ENCODE results near the gene IQGAP3. TPM values are rescaled to one million over a fixed set of nuclear protein-coding genes. Genes with fewer than 3 reads are reported as not detected.

IQGAP3 gene
- total RNA-seq, 1 donor from 2014 or later, result 1.5 TPM

DNA sequence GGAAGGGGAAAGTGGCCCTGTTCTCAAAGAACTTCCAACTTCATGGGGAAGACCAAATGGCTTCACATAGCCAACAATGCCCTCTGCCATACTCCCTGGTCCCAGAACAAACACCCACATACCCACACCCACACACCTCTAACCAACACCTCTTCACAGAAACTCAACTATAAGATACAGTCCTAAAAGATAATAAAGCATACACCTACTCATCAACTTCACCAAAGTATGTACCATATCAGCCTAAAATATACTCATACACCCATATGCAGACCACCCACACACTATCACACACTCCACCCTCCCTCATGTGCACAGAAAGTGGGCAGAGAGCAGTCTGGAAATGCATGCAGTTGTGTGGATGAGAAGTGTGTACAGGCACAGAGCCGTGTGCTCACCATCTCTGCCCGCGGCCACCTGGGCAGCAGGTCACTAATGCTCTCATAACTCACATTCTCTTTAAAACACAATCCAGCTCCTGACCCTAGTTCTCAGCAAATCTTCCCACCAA is 27.7 kb downstream of the IQGAP3 start:
- no peak for DNase-seq (ENCODE audit: low read depth)

DNA sequence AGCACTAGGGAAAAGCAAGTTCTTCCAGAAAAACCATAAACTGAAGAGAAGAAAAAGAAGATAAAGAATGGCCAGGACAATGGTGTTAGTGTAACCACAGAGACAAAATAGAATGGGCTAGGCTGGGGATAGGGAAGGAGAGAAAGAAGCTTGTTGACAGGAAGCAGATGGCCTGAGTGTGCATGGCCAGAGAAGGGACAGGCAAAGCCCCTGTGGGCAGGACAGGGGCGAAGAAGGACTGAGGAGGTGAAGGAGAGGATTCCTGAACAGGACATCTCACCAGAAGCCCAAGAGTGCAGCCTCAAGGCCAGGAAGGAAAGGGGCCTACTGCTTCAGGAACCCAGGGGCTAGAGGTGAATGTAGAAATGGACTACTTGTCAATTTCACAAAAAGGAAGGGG is 29.3 kb downstream of the IQGAP3 start:
- DNase-seq (ENCODE audit: low read depth), result no peak

DNA sequence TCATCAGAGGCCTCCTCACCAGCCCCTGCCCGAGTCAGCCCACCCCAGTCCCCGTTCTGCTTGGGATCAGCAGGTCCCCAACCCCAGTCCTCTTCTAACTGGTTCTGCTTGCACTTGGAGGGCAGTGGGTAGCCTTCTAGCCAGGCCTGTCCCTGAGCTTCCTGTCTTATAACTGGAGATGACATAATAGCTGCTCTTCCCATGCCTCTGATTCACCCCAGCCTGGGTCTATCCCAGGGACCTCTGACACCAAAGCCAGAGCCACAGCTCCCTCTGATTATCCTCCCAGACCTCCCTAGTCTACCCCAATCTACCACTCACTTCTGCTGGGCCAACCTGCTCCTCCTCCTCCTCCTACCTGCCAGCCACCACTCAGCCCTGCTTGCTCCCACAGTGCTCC is 31.4 kb downstream of the IQGAP3 start:
- DNase-seq (ENCODE audit: low read depth), result peak; percentile 7

DNA sequence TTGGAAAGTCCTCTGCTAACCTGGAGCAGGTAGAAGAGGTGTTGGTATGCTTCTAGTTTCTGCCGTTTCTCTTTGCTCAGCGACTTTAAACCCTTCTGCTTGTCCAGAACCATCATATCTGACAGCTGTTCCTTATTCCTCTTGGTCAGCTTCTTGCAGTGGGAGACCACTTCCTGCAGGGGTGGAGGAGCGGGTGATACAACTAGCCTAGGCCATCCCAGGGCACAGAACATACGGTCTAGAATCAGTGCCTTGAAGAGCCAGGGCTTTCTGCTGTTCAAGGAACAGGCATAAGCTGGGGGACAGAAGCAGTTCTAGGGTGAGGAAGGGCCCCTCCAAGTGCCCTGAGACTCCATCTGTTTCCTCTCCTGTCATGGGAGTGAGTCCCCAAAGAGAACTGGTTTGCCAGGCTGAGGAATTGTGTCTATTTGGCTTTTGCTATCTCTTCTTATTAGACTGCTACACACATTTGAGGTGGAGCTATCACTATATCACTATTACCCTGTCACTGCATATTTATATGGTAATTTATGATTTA is 32.5 kb downstream of the IQGAP3 start:
- no peak for DNase-seq (ENCODE audit: low read depth)

DNA sequence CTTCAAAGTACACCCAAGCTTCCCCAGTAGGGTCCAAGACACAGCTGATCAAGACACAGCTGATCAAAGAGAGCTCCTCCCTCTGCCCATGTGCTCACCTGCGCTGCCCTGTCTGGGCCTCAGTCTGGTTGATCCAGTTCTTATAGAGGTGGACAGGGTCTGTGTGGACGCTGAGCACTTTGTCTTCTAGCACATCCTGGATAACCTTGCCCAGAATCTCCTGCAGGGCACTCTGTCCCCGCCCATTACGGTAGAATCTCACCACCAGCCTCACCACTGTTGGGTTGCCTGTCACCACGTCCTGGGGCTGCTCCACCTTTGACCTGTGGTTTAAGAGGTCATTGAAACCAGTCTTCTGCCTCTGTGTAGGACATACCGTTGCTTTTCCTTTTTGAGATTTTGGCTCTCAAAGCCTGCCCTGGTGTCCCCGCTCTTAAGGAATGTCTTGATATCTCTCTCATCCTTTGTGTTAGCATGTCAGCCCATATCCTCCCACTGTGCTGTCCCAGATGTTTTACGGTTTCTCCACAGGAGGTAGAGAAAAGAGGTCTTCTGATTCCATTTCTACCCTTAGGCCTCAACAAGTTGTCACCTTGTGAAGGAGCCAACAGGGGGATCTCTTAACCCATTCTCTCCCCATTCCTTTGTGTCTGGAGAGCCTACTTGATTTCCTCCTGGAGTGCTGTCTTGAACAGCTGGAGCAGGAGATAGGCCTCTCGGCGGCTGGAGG is 33.5 kb downstream of the IQGAP3 start:
- no peak for DNase-seq (ENCODE audit: low read depth)

DNA sequence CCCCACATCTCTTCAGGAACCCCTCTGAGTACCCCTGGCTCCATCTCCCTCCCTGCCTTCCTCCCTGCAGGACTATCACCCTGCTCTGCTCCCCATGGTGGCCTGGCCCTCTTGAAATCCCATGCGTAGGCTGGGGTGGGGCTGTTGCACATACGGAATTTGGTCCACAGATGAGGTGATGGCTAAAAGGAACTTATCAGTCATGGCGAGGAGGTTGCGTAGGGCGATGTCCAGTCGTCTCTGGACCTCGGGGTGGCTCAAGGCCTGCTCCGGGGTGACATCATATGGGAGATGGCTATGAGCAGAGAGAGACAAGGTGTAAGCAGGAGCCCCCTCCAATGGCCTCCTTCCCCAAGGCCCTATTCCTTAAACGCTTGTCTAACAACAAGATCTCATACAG is 35.3 kb downstream of the IQGAP3 start:
- DNase-seq (ENCODE audit: low read depth), result no peak

DNA sequence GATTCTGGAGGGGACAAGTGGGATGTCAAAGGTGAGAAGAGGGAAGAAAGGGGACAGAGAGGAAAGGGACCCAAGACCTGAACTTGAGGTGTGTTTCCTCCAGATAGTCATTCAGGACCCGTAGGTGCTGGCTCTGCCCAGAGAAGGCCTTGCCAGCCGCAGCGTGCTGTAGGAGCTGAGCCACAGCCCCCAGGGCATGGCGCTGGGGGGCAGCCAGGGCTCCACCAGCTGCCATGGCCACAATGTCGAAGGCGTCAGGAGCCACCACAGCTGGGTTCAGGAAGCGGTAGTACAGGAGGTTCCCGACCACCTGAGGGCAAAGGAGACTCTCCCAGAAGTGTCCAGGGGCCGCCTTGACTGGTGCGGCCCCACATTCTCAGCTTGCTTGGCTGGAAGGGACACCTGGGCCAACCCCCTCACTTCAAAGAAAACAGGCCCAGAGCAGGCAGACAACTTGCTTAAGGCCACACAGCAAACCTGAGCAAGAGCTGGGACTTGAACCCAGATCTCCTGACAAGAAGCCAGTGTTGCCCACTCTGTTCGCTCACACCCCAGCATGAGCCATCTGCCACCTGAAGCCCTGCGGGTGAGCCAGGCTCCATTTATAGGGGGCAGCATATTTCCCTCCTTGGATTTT is 37.8 kb downstream of the IQGAP3 start:
- DNase-seq (ENCODE audit: low read depth), result no peak

DNA sequence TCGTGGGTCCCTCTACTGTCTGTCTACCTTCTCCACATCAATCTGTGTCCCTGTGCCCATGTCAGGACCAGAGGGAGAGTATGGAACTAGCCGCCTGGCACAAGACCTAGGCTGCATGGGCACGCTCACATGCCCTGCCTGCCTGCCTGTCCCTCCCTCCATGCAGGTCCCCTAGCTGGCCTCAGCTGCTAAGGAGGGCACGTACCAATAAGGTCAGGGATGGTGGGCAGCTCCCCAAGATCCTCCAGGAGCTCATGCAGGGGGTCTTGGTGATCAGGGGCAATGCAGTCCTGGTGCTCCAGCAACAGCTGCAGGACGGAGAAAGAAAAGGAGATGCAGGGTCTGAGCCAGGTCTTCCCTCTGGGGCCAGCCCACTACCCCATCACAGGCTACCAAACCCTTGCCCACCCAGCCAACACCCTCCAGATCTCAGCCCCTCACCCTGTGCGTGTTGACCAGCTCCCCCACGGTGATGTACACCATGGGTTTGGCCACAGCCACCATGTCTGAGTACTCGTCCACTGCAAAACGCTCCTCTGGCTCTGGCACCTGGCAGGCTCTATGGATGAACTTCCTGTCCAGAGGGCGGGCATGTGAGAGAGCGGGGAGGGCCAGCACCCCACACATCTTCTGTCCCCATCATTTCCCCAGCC is 38.7 kb downstream of the IQGAP3 start:
- no peak for DNase-seq (ENCODE audit: low read depth)

DNA sequence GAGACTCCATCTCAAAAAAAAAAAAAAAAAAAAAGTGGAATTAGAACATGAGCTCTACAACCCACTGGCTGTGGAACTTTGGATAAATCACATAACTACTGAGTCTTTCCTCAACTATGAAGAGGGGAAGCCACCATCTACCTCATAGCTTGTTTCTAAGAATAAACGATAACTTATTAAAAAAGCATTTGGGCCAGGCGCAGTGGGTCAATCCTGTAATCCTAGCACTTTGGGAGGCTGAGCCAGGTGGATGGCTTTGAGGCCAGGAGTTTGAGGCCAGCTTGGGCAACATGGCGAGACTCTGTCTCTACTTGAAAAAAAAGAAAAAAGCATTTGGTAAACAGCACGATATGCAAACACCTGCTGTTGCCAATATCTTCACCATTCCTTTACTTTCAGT is 40.0 kb downstream of the IQGAP3 start:
- no peak for DNase-seq (ENCODE audit: low read depth)

DNA sequence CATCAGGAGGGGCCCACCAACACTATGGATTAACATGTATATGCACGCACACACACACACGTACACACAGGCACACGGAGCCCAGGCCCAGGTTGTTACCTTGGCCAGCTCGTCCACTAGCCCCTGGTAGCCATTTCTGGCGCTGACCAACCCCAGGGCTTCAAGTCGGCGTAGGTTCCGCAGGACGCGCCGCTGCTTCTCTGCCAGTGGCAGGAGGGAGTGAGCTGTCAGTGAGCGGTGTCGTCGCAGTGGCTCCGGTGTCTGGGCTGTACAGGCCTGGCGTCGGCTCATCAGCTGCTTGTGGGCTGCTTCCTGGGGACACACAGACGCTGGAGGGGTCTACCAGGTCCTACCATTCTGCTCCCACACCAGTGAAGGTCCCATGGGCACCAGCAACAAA is 42.4 kb downstream of the IQGAP3 start:
- no peak for DNase-seq (ENCODE audit: low read depth)

DNA sequence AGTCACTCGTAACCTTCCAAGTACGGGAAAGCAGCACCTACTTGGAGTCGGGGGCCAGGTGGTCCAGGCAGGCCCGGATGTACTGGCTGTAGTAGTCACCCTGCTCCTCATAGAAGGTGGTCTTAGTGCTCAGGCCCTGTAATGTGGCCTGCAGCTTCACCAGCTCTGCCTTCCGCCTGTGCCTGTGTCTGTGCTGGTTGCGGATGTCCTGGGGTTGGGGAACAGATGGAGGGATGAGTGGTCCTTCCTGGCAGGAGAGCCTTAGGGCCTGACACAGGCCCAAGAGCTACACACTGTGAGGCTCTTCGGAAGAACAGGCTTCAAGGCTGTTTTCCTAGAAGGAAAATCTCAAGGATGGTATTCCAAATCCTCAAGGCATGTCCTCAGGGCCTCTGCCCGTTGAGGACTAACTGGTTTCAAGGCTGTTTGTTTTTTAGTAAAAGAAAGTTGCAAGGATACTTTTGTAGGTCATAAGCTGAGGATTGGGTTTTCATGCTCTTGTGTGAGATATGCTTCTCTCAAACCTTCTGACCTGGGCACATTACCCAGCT is 43.4 kb downstream of the IQGAP3 start:
- DNase-seq (ENCODE audit: low read depth), result no peak

DNA sequence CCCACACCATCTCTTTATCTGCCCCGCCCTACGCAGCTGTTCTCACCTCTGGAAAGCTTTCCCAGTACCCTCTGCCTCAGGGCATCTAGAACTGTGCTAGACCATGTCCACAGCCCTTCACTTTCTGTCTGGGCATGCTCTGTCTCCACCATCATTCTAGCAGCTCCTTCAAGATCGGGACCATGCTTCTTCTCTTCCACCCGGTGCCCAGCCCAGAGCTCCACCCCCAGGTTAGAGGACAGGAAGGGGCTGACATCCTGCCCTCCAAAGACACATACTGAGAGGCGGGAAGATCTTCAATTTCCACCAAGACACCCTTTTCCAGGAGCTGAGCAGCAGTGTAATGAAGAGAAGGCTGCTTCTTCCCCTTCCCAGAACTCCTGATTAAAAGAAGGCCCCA is 44.1 kb downstream of the IQGAP3 start:
- DNase-seq (ENCODE audit: low read depth), result no peak

DNA sequence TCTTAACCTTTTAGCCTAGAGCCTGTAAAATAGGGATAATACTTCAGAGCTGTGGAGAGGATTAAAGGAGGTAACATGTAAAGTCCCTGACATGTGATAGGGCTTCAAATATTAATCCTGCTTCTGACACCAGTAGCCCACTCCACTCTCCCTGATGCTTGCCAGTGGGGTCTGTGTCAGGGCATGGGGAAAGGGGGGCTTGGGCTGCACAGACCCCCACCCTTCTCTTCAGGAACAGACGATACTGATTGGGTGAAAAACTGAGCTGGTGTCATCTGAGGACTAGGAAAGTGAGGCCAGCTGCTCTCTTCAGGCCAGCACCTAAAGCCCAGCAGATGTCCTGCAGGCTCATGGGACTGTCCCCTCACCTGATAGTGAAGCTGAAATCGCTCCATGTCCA is 44.8 kb downstream of the IQGAP3 start:
- no peak for DNase-seq (ENCODE audit: low read depth)

DNA sequence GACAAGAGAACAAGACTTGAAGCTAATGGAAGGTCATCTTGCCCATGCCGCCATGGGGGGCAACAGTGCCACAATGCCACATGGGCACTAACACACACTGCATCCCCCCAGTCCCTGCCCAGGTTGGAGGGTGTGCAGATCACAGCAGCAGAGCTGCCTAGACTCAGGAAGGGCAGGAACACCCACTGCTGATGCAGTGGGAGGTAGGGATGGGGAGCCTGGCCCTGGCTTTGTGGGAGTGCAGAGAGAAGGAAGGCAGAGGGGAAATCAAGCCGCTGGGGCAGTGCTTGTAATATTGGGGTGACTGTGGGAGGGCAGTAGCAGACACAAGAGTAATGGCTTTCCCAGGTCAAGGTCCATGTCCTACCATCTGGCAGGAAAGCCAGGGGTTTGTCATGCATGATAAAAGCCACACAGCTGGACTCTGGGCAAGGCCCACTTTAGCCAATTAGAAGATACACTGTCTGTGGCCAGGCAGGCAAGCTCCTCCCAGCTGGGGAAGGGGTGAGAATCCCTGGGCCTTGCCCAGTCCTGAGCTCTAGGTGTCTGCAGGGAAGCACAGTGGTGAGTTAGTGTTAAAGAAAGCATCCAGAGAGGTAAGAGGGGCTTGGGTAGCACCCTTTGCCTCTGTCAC is 46.4 kb downstream of the IQGAP3 start:
- no peak for DNase-seq (ENCODE audit: low read depth)

DNA sequence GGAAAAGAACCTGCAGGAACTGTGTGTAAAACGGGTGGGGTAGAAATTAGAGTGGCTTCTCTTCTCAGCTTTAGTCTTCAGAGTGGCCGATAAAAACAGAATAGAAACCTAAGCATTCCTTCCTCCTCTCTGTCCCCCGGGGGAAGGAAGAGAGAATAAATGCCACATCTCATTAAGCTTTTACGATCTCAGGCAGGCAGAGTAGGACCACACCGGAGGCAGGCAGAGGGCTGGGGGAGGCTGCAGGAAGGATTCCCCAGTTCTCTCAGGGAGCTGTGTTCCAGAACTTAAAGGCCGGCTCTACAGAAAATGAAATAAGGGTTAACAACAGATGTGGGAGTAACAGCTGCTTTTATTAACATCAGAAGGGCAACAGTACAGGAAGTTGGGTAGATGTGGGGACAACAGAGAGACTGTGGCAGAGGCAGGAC is 47.3 kb downstream of the IQGAP3 start:
- DNase-seq (ENCODE audit: low read depth), result no peak

DNA sequence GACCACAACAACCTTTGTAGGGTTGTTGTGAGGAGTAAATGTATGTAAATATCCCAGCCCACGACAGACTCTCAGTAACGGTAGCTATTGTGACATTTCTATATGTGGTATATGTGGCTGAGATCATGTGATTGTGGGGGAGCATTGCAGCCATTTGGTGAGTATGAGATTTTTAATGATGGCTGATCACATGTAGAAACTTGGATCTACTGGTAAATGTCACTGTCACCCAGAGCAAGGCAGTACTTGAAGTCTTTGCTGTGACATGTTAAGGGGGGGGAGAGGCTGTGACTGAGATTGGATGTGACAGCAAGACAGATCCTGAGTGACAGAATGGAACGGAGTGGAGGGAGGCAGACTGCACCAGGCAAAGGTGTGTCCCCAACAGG is 47.9 kb downstream of the IQGAP3 start:
- DNase-seq (ENCODE audit: low read depth), result no peak

DNA sequence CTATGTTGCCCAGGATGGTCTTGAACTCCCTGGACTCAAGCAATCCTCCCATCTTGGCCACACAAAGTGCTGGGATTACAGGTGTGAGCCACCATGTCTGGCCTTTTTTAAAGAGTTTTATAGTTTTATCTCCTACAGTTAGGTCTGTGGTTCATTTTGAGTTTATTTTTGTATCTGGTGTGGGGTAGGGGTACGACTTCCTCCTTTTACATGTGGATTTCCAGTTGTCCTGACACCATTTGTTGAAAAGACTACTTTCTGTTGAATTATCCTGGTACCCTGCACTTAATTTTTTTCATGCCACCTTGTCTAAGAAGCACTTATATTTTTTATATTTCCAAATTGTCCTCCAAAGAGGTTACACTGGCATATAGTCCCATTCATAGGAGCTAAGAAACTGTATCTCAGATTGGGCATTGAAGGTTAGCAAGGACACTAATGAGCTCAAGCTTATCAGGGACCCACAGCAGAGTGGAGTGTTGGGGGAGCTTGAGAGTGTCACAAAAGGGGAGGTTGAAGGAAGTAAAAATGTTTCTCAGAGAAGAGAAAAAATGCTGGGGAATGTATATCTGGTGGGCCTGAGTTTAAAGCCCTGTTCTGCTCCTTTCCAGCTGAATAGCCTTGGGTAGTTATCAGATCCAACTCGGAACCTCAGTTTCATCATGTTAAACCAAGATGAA is 48.4 kb downstream of the IQGAP3 start:
- DNase-seq (ENCODE audit: low read depth), result no peak

DNA sequence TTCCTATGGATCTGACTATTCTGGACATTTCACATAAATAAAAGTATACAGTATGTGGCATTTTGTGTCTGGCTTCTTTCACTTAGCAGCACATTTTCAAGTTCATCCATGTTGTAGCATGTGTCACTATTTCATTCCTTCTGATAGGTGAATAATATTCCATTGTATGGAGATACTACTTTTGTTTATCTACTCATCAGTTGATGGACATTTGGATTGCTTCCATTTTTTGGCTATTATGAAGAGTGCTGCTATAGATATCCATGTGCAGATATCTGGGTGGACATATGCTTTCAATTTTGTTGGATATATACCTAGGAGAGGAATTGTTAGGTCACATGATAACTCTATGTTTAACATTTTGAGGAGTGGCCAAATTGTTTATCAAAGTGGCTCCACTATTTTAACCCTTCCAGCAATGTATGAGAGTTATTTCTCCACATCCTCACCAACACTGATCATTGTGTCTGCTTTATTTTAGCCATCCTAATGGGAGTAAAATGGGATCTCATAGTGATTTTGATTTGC is 49.9 kb downstream of the IQGAP3 start:
- DNase-seq (ENCODE audit: low read depth), result no peak

DNA sequence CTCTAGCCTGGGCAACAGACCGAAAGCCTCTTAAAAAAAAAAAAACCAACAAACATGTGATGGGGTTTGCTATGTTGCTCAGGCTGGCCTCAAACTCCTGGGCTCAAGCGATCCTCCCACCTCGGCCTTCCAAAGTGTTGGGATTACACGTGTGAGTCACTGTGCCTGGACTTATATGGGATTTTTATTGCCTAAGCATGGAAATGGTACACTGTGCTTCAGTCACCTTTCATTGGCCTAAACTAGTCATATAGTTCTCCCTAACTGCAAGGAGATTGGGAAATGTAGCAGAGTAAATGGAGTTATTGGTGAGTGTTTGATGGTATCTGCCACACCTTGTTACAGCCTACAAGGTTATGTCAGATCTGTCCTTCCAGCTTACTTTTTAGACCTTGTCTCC is 54.6 kb downstream of the IQGAP3 start:
- no peak for DNase-seq (ENCODE audit: low read depth)

DNA sequence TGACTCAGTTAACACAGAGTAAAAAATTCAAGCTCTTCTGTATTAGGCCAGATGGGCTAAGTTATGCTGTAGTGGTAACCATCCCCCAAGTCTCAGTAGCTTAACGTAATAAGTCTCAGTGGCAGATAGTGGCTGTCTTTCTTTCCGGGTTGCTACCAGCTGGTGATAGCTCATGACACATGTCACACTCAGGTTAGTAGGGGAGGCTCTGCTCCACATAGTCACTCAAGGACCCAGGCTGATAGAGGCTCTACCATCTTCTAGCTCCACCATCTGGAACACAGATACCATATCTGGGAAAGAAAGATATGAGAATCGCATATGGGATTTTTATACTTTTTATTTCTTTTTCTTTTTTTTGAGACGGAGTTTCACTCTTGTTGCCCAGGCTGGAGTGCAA is 55.5 kb downstream of the IQGAP3 start:
- no peak for DNase-seq (ENCODE audit: low read depth)

DNA sequence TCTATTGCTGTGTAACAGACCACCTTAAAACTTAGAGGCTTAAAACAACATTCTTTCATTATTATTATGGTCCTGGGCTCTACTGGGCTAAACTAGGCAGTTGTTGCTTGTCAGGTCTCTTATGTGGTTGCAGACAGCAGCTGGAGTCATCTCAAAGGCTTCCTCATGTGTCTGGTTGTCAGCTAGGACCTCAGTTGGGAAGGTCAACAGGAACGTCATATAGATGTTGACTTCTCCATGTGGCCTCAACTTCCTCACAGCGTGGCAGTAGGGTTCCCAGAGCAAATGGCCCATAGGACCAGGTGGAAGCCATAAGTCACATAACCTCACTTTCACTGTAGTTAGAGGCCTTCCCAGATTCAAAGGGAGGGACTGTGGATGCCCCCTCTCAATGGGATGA is 56.4 kb downstream of the IQGAP3 start:
- DNase-seq (ENCODE audit: low read depth), result no peak

Measured in renal cortical epithelial cell (primary cell).